Type B pancreatic cell (in vitro differentiated cells): ENCODE data around the gene CACNA1C. TPM values are rescaled to one million over a fixed set of nuclear protein-coding genes. Genes with fewer than 3 reads are reported as not detected.

ENCODE experiments used
- DNase-seq: peaks from one replicate; pipeline ENCODE4 v3.0.0; 2021; ENCODE audit warnings: mixed read lengths; ENCODE audit not compliant: unreplicated experiment; ENCODE audit errors: extremely low spot score
- H3K27ac Mint-ChIP-seq: 2 replicates; pipeline ENCODE4 v1.8.0; 2021; ENCODE audit warnings: mild to moderate bottlenecking, mixed read lengths
- H3K27me3 Mint-ChIP-seq: 2 replicates; pipeline ENCODE4 v1.8.0; 2021; ENCODE audit warnings: mixed read lengths
- H3K36me3 Mint-ChIP-seq: 2 replicates; pipeline ENCODE4 v1.8.0; 2021; ENCODE audit warnings: mixed read lengths
- H3K4me1 Mint-ChIP-seq: one replicate; pipeline ENCODE4 v1.8.0; 2021; ENCODE audit warnings: mixed read lengths; ENCODE audit not compliant: unreplicated experiment
- H3K4me3 Mint-ChIP-seq: 2 replicates; pipeline ENCODE4 v1.8.0; 2021; ENCODE audit warnings: mild to moderate bottlenecking, mixed read lengths
- H3K9me3 Mint-ChIP-seq: 2 replicates; pipeline ENCODE4 v1.8.0; 2021; ENCODE audit warnings: mixed read lengths
- total RNA-seq: library from RNA; stranded (reverse); gene quantifications from 2 replicates; pipeline ENCODE4 v1.2.1, GENCODE V29; 2021; ENCODE audit warnings: low replicate concordance
- TF ChIP-seq, protein P1 (sequence below): fragments of 200-600 bp; sonication (generic); conservative IDR thresholded peaks from 2 replicates; pipeline ENCODE4 v1.5.0; 2021; ENCODE audit warnings: antibody characterized with exemption, mild to moderate bottlenecking

CACNA1C gene
- total RNA-seq, 1 donor from 2014 or later = 14.3 TPM

DNA sequence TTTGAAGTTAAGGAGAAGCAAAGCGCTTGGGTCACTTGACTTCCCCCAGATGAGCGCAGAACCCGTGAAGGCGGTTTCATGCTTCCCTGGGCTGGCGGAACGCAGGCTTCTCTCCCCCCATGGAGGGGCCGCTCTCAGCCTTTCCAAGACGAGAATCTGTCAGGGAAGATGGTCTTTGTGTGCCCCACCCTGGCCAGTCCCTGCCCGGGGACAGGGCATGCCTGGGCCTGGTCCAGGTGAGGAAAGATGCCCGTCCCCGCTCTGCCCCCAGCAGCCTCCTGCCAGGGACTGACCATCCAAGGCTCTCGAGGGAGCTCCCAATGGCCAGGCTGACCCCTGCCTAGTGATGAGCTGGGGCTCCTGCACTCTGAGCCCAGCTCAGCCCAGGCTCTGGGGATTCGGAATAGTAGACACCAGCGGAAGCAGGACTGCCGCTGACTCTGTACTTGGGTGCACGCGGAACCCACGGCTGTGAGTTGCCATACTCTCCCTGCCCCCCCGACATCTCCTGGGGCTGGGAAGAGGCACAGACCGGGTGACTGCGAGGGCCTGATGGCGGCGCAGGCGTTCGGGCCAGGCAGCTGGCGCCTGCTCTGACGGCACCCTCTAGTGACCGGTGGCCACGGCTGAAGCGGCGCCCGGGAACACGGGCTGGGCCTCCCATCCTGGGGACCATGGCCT is 599.8 kb downstream of the CACNA1C start:
- H3K4me3 Mint-ChIP-seq = no peak overlapping the region
- H3K9me3 Mint-ChIP-seq = no peaks in the 10 kb centered on the region
- TF ChIP-seq, protein P1, sequence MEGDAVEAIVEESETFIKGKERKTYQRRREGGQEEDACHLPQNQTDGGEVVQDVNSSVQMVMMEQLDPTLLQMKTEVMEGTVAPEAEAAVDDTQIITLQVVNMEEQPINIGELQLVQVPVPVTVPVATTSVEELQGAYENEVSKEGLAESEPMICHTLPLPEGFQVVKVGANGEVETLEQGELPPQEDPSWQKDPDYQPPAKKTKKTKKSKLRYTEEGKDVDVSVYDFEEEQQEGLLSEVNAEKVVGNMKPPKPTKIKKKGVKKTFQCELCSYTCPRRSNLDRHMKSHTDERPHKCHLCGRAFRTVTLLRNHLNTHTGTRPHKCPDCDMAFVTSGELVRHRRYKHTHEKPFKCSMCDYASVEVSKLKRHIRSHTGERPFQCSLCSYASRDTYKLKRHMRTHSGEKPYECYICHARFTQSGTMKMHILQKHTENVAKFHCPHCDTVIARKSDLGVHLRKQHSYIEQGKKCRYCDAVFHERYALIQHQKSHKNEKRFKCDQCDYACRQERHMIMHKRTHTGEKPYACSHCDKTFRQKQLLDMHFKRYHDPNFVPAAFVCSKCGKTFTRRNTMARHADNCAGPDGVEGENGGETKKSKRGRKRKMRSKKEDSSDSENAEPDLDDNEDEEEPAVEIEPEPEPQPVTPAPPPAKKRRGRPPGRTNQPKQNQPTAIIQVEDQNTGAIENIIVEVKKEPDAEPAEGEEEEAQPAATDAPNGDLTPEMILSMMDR = no peak
- H3K27ac Mint-ChIP-seq = no peak overlapping the region
- no peak for DNase-seq
- peaks cover 21% of the 10 kb centered on the region for H3K36me3 Mint-ChIP-seq
- peaks cover 4% of the 10 kb centered on the region for H3K4me1 Mint-ChIP-seq
- H3K27me3 Mint-ChIP-seq = peaks cover 9% of the 10 kb centered on the region

DNA sequence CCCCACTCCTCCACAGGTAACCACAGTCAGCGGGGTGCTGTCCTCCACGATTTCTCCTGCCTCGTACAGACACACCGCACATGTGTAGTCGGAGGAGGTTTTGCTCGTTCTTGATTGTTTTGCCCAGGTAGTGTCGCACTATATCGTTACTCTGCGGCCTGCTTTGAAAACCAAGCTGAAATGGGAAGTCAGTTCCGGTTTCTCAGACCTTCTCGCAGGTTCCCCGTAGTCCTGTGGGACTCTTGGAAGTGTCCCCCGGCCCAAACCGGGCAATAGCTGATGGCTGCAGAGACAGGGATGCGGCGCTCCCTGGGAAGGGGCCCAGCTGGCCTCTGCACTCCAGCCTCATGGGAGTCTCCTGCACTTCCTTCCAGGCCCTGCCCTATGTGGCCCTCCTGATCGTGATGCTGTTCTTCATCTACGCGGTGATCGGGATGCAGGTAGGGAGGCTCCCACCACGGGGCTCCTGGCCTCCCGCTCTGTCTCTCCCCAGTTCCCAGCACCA is 600.7 kb downstream of the CACNA1C start:
- TF ChIP-seq, protein P1 = no peak
- Mint-ChIP-seq H3K27ac (no peak overlapping the region), H3K9me3 (no peaks in the 10 kb centered on the region), H3K27me3 (peaks cover 9% of the 10 kb centered on the region), H3K4me1 (peaks cover 4% of the 10 kb centered on the region), H3K36me3 (peaks cover 31% of the 10 kb centered on the region), H3K4me3 (no peak overlapping the region)
- DNase-seq = no peak

DNA sequence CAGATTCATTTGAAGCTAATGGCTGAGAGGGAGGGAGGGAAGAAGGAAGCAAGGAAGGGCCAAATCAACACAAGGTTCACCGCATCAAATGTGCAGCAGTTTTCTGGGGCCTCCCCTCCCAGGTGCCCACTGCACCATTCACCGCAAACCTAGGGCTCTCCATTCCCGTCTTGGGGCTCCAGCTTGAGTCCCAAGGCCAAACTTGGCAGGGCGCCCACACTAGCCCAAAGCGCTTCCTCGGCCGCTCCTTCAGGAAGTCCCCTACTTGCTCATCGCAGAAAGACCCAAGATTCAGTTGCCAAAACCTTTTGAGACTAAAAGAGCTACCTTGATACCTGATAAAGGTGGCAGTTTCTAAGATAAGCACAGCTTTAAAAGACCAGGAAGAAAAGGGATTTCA is 601.5 kb downstream of the CACNA1C start:
- DNase-seq = no peak

DNA sequence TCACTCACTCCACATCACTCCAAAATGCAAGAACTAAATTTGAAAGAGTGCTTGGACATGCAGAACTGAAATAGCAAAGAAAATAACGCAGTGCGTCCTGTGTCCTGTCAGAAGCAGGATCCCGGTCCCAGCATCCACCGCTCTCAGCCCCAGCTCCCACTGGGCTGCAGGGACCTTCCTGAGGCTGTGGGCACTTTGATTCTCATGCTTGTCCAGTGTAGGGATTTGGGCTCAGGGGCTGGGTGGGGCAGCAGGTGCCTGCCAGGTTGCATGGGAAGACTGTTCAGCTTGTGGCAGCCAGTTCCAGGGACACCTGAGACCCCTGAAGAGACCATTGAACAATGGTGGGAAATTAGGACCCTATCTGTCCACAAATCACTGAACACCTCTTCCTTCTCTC is 602.0 kb downstream of the CACNA1C start:
- peaks cover 6% of the 10 kb centered on the region for H3K27me3 Mint-ChIP-seq
- DNase-seq = no peak
- H3K9me3 Mint-ChIP-seq = no peaks in the 10 kb centered on the region
- TF ChIP-seq, protein P1 = no peak
- H3K4me3 Mint-ChIP-seq = no peak overlapping the region
- H3K27ac Mint-ChIP-seq = no peak overlapping the region
- H3K4me1 Mint-ChIP-seq = peaks cover 1% of the 10 kb centered on the region
- peaks cover 33% of the 10 kb centered on the region for H3K36me3 Mint-ChIP-seq

More for the DNA sequence above, 601.5 kb downstream of the CACNA1C start:
- Mint-ChIP-seq H3K36me3 (peaks cover 35% of the 10 kb centered on the region), H3K4me3 (no peak overlapping the region), H3K4me1 (peaks cover 4% of the 10 kb centered on the region), H3K27me3 (peaks cover 9% of the 10 kb centered on the region), H3K27ac (no peak overlapping the region), H3K9me3 (no peaks in the 10 kb centered on the region)
- TF ChIP-seq, protein P1 = no peak

DNA sequence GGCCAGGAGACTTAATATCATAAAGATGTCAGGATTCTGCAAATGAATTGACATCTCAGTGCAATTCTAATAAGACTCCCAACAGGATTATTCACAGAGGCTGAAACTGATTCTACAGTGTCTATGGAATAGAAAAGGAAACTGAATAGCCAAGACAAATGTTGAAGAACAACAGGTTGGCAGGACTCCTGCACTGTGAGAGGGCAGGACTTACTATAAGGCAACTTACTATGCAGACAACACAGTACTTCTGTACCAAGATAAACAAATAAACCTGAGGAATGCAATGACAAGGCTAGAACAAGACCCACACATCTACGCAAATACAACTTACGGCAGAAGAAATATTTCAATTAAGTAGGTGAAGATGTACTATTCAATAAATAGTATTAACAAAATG is 609.7 kb downstream of the CACNA1C start:
- Mint-ChIP-seq H3K9me3 (no peaks in the 10 kb centered on the region), H3K27ac (no peak overlapping the region)

More for the DNA sequence above, 609.7 kb downstream of the CACNA1C start:
- H3K36me3 Mint-ChIP-seq = peaks cover 36% of the 10 kb centered on the region
- no peak for DNase-seq
- H3K4me3 Mint-ChIP-seq = no peak overlapping the region
- H3K4me1 Mint-ChIP-seq = no peaks in the 10 kb centered on the region
- H3K27me3 Mint-ChIP-seq = peaks cover 2% of the 10 kb centered on the region
- TF ChIP-seq, protein P1 = no peak
